Activated naive CD4-positive, alpha-beta T cell treated with Interleukin-2 at 50 U/mL for 16 hours (primary cell): ENCODE results near the gene ARHGEF4.

Experiments
- DNase-seq: peaks from one replicate; pipeline ENCODE4 v3.0.0-alpha.2; 2020

ARHGEF4 gene

GRCh38 chr2:130820279-130820861 lies 16.3 kb upstream of the ARHGEF4 start:
- DNase-seq: no peak

GRCh38 chr2:130821867-130822266 lies 14.8 kb upstream of the ARHGEF4 start:
- no peak for DNase-seq

DNA sequence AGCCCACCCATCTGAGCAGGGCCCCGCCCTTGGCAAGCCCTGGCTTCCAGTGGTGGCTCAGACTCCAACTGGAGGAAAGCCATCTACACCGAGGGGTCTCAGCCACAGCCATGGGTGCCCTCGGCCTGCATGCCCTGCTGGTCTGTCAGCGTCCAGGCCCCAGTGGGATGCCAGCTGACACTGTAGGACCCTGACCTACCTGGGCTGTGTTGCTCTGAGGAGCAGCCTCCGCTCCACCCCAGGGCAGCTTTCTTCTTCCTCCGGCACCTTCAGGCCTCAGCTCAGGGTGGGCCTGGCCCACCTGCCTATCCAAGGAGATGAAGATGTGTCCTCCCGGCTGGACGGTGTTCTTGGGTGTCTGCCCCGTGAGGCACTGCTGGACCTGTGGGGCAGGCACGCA lies 13.9 kb upstream of the ARHGEF4 start:
- no peak for DNase-seq

DNA sequence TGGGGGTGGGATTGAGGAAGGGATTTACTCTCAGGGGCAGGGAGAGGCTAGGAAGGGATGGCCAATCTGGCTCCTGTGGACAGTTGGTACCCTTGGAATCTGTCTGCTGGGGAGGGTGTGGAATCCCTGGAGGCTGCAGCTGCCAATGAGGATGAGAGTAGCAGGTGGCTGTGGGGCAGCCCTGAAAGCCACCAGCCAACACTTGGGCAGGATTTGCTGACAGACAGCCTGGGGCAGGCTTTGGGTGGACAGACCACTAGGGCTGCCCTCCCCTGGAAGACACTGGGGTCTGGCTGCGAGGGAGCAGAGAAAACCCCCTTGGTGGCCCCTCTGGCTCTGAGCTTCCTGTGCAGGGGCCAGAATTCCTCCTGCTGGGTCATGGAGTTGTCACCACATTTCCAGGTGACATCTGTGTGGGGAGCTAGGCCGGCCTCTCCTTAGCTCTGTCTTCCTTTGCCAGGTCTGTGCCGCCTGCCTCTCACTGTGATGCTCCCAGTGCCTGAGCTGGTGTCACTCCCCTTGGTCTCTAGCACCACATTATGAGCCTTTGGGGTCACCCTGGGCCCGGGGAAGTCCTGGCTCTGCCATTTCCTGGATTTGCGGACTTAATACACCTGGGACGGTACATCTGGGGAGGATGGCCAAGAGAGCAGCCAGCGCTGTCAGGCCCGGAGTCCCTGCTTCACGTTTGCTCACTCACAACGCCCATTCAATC lies 13.4 kb upstream of the ARHGEF4 start:
- DNase-seq: no peak

DNA sequence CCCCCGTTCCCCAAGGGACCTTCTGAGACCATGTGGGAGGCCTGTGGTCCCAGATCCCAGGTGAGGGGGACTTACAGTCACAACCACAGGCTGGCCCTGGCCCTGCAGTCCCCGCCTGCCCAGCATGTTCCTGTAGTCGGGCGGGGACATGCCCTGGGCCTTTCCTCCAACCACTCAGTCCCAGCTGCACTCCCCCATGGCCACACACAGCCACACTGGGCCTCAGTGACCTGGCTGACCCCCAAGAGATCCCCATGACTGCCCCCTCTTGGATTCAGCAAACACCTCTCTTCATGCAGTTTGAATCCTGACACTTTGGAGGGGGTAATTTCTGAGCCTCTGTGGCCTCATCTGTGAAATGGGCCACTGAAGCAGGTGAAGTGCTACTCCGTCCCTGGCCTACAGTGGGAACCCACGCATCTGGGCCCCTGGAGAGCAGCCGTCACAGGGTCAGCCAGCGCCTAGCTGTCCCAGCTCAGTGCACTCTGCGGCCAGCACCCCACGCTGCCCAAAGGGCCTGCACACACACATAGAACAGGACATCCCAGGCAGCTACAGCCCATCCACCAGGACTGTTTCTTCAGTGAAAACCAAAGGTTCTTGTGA lies 12.7 kb upstream of the ARHGEF4 start:
- peak; percentile 39 for DNase-seq

GRCh38 chr2:130824492-130825061 lies 12.1 kb upstream of the ARHGEF4 start:
- DNase-seq: peak; percentile 77

- DNase-seq: no peak
Measured at GRCh38 chr2:130825231-130825965, 11.3 kb upstream of the ARHGEF4 start.

DNA sequence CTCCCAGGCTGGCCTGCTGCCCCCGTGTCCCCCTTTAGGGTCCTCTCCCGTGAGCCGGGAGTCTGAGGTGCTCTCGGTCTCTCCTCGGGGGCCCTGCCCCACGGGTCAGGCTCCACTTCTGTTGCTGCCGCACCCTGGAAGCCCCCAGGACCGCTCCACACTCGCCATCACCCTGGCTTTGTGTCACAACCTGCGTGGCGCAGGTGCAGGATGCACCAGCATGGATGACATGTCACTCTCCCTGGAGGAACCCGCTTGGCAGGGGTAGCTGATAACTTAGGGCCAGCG lies 10.8 kb upstream of the ARHGEF4 start:
- no peak for DNase-seq

DNA sequence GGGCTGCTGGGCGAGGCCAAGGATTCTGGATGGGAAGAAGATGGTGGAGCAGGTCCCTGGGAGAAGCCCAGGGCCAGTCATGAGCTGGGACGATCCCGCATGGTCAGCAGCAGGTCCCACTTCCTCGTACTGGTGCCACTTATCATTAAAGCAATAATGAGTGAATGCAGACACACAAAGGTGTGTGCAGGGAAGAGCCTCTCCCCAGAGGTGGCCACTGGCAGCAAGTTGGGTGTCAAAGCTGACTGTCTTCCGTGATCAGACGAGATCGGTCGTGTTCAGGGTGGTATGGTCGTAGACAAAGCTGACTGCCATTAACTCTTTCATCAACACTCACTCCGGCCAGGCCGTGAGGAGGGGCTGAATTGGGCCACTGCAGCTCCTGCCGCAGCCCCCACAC lies 10.3 kb upstream of the ARHGEF4 start:
- no peak for DNase-seq

DNA sequence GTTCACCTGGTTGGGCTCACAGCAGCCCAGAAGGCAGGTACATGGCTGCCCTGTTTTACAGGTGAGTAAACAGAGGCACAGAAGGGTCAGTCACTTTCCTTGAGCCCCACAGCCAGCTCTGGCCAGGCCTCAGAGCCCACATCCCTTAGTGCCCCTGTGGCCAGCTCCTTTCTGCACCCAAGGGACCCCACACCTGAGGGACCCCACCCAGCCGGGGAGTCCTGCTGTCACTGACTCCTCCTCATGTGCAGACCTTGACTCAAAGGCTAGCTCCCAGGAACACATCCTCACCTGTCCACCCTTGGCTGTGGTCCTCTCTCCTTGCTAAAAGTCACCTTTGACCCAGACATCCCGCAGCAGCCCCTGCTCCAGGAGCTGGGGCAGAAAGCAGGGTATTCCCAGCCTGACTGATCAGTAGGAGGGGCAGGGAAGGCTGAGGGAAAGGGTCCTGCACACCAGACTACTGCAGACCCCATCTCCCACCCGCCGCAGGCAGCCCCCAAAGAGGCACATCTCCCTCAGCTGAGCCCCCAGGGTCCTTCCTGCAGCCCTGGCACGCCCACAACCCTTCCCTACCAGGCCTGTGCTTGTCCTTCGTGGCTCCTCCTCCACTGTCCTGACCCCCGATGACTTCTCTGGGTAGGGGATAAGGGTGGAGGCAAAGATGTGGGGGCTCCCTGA lies 9.8 kb upstream of the ARHGEF4 start:
- no peak for DNase-seq

- no peak for DNase-seq
Measured at GRCh38 chr2:130827502-130828251, 9.0 kb upstream of the ARHGEF4 start.

- no peak for DNase-seq
Measured at GRCh38 chr2:130828461-130828860, 8.3 kb upstream of the ARHGEF4 start.

- no peak for DNase-seq
Measured at GRCh38 chr2:130829015-130829414, 7.7 kb upstream of the ARHGEF4 start.

- DNase-seq: no peak
Measured at GRCh38 chr2:130830538-130830937, 6.2 kb upstream of the ARHGEF4 start.

DNA sequence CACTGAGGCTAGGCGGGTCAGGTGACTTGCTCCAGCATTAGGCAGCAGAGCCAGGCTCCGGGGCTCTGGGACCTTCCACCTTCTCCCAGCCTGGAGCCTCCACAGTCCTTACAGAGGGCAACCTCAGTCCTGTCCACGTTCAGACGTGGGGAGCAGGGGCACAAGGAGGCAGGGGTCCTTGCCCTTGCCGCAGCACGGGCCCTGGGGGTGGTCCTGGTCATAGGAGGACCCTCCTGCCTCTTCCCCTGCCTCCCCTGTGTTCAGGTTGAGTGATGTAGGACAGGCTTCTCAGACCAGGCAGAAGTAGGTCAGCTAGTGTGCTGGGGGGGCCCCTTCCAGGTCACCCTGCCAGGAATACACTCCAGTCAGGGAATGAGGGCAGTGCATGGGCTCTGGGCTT lies 5.4 kb upstream of the ARHGEF4 start:
- DNase-seq: no peak

DNA sequence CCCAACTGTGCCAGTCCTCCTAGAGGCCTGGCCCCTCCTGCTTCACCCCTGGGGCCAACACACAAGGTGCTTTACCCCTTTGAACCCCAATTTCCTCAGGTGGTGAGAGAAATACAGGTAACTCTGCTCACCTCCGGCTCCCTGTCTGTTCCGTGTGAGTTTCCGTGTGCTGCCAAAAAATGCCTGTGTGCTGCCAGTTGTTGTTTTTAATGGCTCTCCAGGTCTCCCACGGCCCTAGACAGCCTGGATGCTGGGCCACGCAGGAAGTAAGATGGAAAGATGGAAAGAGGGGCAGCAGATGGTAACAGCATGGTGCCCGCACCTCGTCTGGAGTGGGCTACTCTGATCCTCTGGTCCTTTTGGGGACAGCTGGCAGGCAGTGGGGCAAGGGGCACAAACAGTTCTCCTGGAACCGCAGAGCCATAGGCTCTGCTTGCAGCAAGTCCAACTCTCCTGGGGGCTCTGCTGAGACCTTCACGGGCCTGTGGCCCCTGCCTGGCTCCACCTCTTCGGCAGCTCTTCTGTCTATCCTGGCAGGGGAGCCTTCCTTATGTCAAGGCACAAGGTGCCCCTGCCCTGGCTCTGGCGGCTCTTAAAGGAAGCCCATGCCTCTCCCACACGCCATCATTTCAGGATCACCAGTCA lies 4.3 kb upstream of the ARHGEF4 start:
- no peak for DNase-seq

DNA sequence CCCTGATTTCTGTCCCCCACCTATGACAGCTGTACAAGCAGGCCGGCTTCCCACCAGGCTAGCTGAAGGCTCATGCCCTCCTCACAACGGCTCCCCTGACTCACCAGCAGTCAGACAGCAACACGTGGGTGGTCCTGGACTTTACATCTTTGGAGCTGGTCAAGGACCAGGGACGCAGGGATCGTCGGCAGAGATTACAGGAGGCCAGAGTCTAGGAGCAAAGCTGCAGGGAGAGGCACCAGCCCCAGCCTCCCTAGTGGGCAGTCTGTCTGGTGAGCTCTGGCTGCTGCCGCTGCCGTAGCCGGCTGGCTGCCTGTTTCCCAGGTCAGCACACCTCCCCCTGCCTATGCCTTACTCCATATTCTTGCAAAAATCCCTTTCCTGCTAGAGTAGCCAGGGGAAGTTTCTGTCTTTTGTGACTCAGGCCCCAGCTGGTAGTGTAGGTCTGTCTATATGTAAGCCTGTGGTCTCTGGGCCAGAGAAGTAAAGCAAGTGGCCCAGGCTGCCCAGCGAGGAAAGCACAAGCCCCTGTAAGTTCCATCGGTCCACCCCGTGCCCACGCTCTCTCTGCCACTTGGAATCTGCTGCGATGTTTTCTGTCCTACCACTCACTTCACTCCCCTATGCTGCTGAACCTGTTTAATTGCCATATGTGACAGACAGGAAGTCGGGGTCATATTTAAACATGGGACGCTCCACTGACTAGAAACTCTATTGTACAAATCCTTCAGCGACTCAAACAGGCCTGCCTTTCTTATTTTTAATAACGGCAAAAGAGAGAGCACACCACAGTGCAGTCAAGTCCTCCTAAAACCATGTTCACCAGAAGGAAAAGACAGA lies 2.4 kb upstream of the ARHGEF4 start:
- DNase-seq: no peak

- DNase-seq: no peak
Measured at GRCh38 chr2:130834931-130835765, 1.6 kb upstream of the ARHGEF4 start.

- DNase-seq: no peak
Measured at GRCh38 chr2:130835766-130836015, 1.0 kb upstream of the ARHGEF4 start.

GRCh38 chr2:130837175-130837810 lies 579 bp downstream of the ARHGEF4 start:
- no peak for DNase-seq
